ENCODE data around the gene ADCY9. TPM values are rescaled to one million over a fixed set of nuclear protein-coding genes. Genes with fewer than 3 reads are reported as not detected.

The ADCY9 gene
- total and polyA plus RNA-seq, 2 experiments from 2014 or later, result 2.2 to 18.3 TPM

GRCh38 chr16:4101421-4102219, 14.6 kb downstream of the ADCY9 start (continued):
- no peak for TF ChIP-seq ETS1 (IDR thresholded peaks at IDR 0.05)
- no peak for TF ChIP-seq CREB1 (CRISPR knock-in tag; IDR thresholded peaks at IDR 0.05; ENCODE audit: low read depth)
- no peak for TF ChIP-seq CTCF (conservative IDR thresholded peaks at IDR 0.05; ENCODE audit: low read depth in 2 of 2)
- TF ChIP-seq ZNF114 (CRISPR knock-in tag; IDR thresholded peaks at IDR 0.05), result no peak
- TF ChIP-seq EZH2 (IDR thresholded peaks at IDR 0.05; ENCODE audit: low read depth, unreplicated experiment), result no peak
- TF ChIP-seq POLR2AphosphoS5 (IDR thresholded peaks at IDR 0.05; ENCODE audit: low read depth), result no peak
- no peak for TF ChIP-seq STAT1 (IDR thresholded peaks at IDR 0.05; ENCODE audit: unreplicated experiment)
- TF ChIP-seq, protein P1, sequence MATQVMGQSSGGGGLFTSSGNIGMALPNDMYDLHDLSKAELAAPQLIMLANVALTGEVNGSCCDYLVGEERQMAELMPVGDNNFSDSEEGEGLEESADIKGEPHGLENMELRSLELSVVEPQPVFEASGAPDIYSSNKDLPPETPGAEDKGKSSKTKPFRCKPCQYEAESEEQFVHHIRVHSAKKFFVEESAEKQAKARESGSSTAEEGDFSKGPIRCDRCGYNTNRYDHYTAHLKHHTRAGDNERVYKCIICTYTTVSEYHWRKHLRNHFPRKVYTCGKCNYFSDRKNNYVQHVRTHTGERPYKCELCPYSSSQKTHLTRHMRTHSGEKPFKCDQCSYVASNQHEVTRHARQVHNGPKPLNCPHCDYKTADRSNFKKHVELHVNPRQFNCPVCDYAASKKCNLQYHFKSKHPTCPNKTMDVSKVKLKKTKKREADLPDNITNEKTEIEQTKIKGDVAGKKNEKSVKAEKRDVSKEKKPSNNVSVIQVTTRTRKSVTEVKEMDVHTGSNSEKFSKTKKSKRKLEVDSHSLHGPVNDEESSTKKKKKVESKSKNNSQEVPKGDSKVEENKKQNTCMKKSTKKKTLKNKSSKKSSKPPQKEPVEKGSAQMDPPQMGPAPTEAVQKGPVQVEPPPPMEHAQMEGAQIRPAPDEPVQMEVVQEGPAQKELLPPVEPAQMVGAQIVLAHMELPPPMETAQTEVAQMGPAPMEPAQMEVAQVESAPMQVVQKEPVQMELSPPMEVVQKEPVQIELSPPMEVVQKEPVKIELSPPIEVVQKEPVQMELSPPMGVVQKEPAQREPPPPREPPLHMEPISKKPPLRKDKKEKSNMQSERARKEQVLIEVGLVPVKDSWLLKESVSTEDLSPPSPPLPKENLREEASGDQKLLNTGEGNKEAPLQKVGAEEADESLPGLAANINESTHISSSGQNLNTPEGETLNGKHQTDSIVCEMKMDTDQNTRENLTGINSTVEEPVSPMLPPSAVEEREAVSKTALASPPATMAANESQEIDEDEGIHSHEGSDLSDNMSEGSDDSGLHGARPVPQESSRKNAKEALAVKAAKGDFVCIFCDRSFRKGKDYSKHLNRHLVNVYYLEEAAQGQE (IDR thresholded peaks at IDR 0.05; ENCODE audit: unreplicated experiment), result no peak
- TF ChIP-seq EZH2phosphoT487 (IDR thresholded peaks at IDR 0.05; ENCODE audit: unreplicated experiment), result no peak

- no peak overlapping the region for H2AFZ ChIP-seq
- TF ChIP-seq ZNF331 (CRISPR knock-in tag; IDR thresholded peaks at IDR 0.05; ENCODE audit: low read depth) (no peak), POLR2AphosphoS5 (IDR thresholded peaks at IDR 0.05; ENCODE audit: low read depth) (no peak), EZH2phosphoT487 (IDR thresholded peaks at IDR 0.05; ENCODE audit: unreplicated experiment) (no peak)
- TF ChIP-seq, protein P1 (IDR thresholded peaks at IDR 0.05; ENCODE audit: unreplicated experiment), result no peak
Observed at GRCh38 chr16:4098501-4098900, 17.7 kb downstream of the ADCY9 start.

More at GRCh38 chr16:4098501-4098900, 17.7 kb downstream of the ADCY9 start:
- Mint-ChIP-seq H3K27ac (no peak overlapping the region; the same call in 1 of the 2 replicates), H3K4me3 (no peak overlapping the region), H3K9me3 (no peaks in the 10 kb centered on the region), H3K27me3 (ENCODE audit: insufficient read depth, low read depth, poor library complexity) (peaks cover 3% of the 10 kb centered on the region), H3K36me3 (ENCODE audit: low read depth) (no peaks in the 10 kb centered on the region), H3K4me1 (peaks cover 2% of the 10 kb centered on the region; the same call in 1 of the 3 replicates)
- ATAC-seq (no peak), DNase-seq (ENCODE audit: low spot score) (peak; percentile 22)
- Histone ChIP-seq H3K9me2 (ENCODE audit: insufficient read depth) (no peaks in the 10 kb centered on the region), H3K27ac (ENCODE audit: low read depth) (no peak overlapping the region), H3K4me1 (ENCODE audit: insufficient read depth) (no peaks in the 10 kb centered on the region), H3K79me2 (replicated peaks; ENCODE audit: insufficient read depth) (peaks cover 4% of the 10 kb centered on the region; the same call in 1 of the 2 replicates), H3K36me3 (ENCODE audit: insufficient read depth) (no peaks in the 10 kb centered on the region), H3K27me3 (ENCODE audit: insufficient read depth) (no peaks in the 10 kb centered on the region), H3K4me3 (no peak overlapping the region), H4K20me1 (replicated peaks; ENCODE audit: insufficient read depth) (no peaks in the 10 kb centered on the region), H3F3A (replicated peaks; ENCODE audit: low read depth) (no peaks in the 10 kb centered on the region), H3K4me2 (no peak overlapping the region)

Data from GM23338 (cell line).